HepG2 (cell line): ENCODE measurements around the gene COQ9. TPM values are rescaled to one million over a fixed set of nuclear protein-coding genes. Genes with fewer than 3 reads are reported as not detected.

Experiments used
- CBFB ChIP-seq: sonication (generic); formaldehyde crosslinking; IDR thresholded peaks from 2 replicates; pipeline ENCODE4 v1.4.0; 2020; ENCODE audit warnings: missing genetic modification reagents
- CC2D1A ChIP-seq: sonication (generic); formaldehyde crosslinking; IDR thresholded peaks from 2 replicates; pipeline ENCODE4 v1.8.1; 2023; ENCODE audit warnings: mild to moderate bottlenecking, missing genetic modification reagents
- GABPB1 ChIP-seq: IDR thresholded peaks from 2 replicates; pipeline ENCODE4 v1.6.1; 2016; ENCODE audit warnings: mild to moderate bottlenecking, missing genetic modification reagents, moderate library complexity, missing compliant biosample characterization
- GTF3A ChIP-seq: sonication (generic); formaldehyde crosslinking; conservative IDR thresholded peaks from 2 replicates; pipeline ENCODE4 v1.4.0; 2020; ENCODE audit warnings: mild to moderate bottlenecking, missing genetic modification reagents
- IRF9 ChIP-seq: sonication (generic); formaldehyde crosslinking; IDR thresholded peaks from 2 replicates; pipeline ENCODE4 v1.8.0; 2022; ENCODE audit warnings: missing genetic modification reagents, mild to moderate bottlenecking, borderline replicate concordance
- JDP2 ChIP-seq: sonication (generic); formaldehyde crosslinking; IDR thresholded peaks from 2 replicates; pipeline ENCODE4 v1.8.1; 2022; ENCODE audit warnings: missing genetic modification reagents, borderline replicate concordance
- KLF6 ChIP-seq: IDR thresholded peaks from 2 replicates; pipeline ENCODE4 v1.8.0; 2016; ENCODE audit warnings: missing biosample characterization, missing genetic modification reagents
- MED13 ChIP-seq: sonication (generic); formaldehyde crosslinking; IDR thresholded peaks from 2 replicates; pipeline ENCODE4 v1.5.0; 2020; ENCODE audit warnings: missing genetic modification reagents
- MEF2D ChIP-seq: sonication (generic); formaldehyde crosslinking; IDR thresholded peaks from 2 replicates; pipeline ENCODE4 v1.5.1; 2020; ENCODE audit warnings: mild to moderate bottlenecking, missing genetic modification reagents
- MXD3 ChIP-seq: IDR thresholded peaks from 2 replicates; pipeline ENCODE4 v1.6.1; 2016; ENCODE audit warnings: mild to moderate bottlenecking, missing biosample characterization, missing genetic modification reagents
- MXD4 ChIP-seq: IDR thresholded peaks from 2 replicates; pipeline ENCODE4 v1.6.1; 2016; ENCODE audit warnings: mild to moderate bottlenecking, missing biosample characterization, missing genetic modification reagents
- PBX3 ChIP-seq: sonication (generic); formaldehyde crosslinking; IDR thresholded peaks from 2 replicates; pipeline ENCODE4 v1.8.1; 2023; ENCODE audit warnings: missing genetic modification reagents, inconsistent platforms, borderline replicate concordance
- SMARCE1 ChIP-seq: fragments of 450-650 bp; IDR thresholded peaks from 2 replicates; pipeline ENCODE4 v1.6.1; 2017; ENCODE audit warnings: borderline replicate concordance
- TERF1 ChIP-seq: sonication (generic); formaldehyde crosslinking; IDR thresholded peaks from 2 replicates; pipeline ENCODE4 v1.8.0; 2022; ENCODE audit warnings: mild to moderate bottlenecking, missing genetic modification reagents, moderate library complexity
- ZNF142 ChIP-seq: sonication (generic); formaldehyde crosslinking; IDR thresholded peaks from 2 replicates; pipeline ENCODE4 v1.4.0; 2020; ENCODE audit warnings: missing genetic modification reagents
- ZNF260 ChIP-seq: sonication (generic); formaldehyde crosslinking; IDR thresholded peaks from 2 replicates; pipeline ENCODE4 v1.4.0; 2020; ENCODE audit warnings: missing genetic modification reagents, low read depth, mild to moderate bottlenecking, borderline replicate concordance
- ZNF263 ChIP-seq: sonication (generic); formaldehyde crosslinking; IDR thresholded peaks from 2 replicates; pipeline ENCODE4 v1.4.0; 2020; ENCODE audit warnings: missing genetic modification reagents
- ZNF343 ChIP-seq: sonication (generic); formaldehyde crosslinking; IDR thresholded peaks from 2 replicates; pipeline ENCODE4 v1.4.0; 2020; ENCODE audit warnings: mild to moderate bottlenecking, missing genetic modification reagents
- ZNF446 ChIP-seq: sonication (generic); formaldehyde crosslinking; IDR thresholded peaks from 2 replicates; pipeline ENCODE4 v1.5.0; 2020; ENCODE audit warnings: mild to moderate bottlenecking, missing genetic modification reagents
- ZNF496 ChIP-seq: sonication (generic); formaldehyde crosslinking; IDR thresholded peaks from 2 replicates; pipeline ENCODE4 v1.8.1; 2023; ENCODE audit warnings: mild to moderate bottlenecking, moderate library complexity, missing genetic modification reagents; ENCODE audit not compliant: insufficient replicate concordance
- polyA plus RNA-seq, 8 experiments: library from polyadenylated mRNA; depleted of rRNA in 3 of 8; stranded (reverse) in 7 of 8; unstranded in 1 of 8; fragments of >200 nt; fragmentation: Illumina TruSeq in 4 of 8; extraction: Trizol in 4 of 8; gene quantifications; 2 replicates each; pipeline versions ENCODE4 v1.2.1 to v1.2.3, GENCODE V29; 2011 to 2016; ENCODE audit warnings: low read depth in 4 of 8, missing spikeins in 1 of 8, mixed read lengths in 1 of 8; ENCODE audit not compliant: insufficient read depth in 1 of 8
- total RNA-seq, 5 experiments: library from RNA; depleted of rRNA; stranded (reverse); fragments of >200 nt; fragmentation: Illumina TruSeq; extraction: Trizol; gene quantifications; 2 replicates each; pipeline ENCODE4 v1.2.3, GENCODE V29; 2016; ENCODE audit warnings: low read depth in 1 of 5

Gene COQ9
- total and polyA plus RNA-seq, 2 of the 13 experiments (the other 11 are each of a cell fraction or from before 2014, with no cell fraction given) = 57.5 to 108 TPM

- TF ChIP-seq PBX3 (CRISPR knock-in tag) (no peak), ZNF263 (CRISPR knock-in tag) (peak; percentile 92), MXD4 (CRISPR knock-in tag) (peak; percentile 83), ZNF343 (CRISPR knock-in tag) (no peak), ZNF496 (no peak), SMARCE1 (no peak), KLF6 (CRISPR knock-in tag) (peak; percentile 76; the same call in 1 of the 2 replicates), GABPB1 (CRISPR knock-in tag) (no peak; the same call in 1 of the 2 replicates), GTF3A (no peak), CBFB (CRISPR knock-in tag) (no peak), MED13 (CRISPR knock-in tag) (no peak), MXD3 (CRISPR knock-in tag) (no peak), IRF9 (CRISPR knock-in tag) (0 out of 2 replicates have a peak, but pooled peaks have one; percentile 22), ZNF260 (CRISPR knock-in tag) (no peak), ZNF142 (CRISPR knock-in tag) (no peak), TERF1 (CRISPR knock-in tag) (no peak), CC2D1A (CRISPR knock-in tag) (no peak), MEF2D (peak; percentile 65; the same call in 1 of the 2 replicates), JDP2 (CRISPR knock-in tag) (no peak), ZNF446 (no peak)
Observed at GRCh38 chr16:57471852-57472664, 24.8 kb downstream of the COQ9 start (continued).
